HCT116 (cell line): ENCODE data around the gene FLCN. TPM values are rescaled to one million over a fixed set of nuclear protein-coding genes. Genes with fewer than 3 reads are reported as not detected.

Experiments
- ATAC-seq: fragments of 200-7000 bp; cut with Tn5 transposase; 2 replicates; pipeline ENCODE4 v1.9.1; 2020; ENCODE audit warnings: mild to moderate bottlenecking, moderate library complexity
- BruUV-seq: library from RNA; stranded (reverse); fragments of 400-500 nt; replicated peaks from 2 replicates; lab custom pipeline; 2021; lab: Mats Ljungman, UMichigan
- CTCF ChIA-PET: fragments of 300-600 bp; sonication (Branson Sonifier 250); formaldehyde crosslinking; loops from one replicate; lab custom pipeline; 2021; ENCODE audit warnings: antibody characterized with exemption; lab: Charles Lee
- POLR2A ChIA-PET: fragments of 300-600, 350-600 bp; sonication (Branson Sonifier 250); formaldehyde crosslinking; loops from one replicate; lab custom pipeline; 2021; ENCODE audit warnings: antibody characterized with exemption; lab: Charles Lee
- RAD21 ChIA-PET, 2 experiments: fragments of 300-600 bp; sonication (Branson Sonifier 250); formaldehyde crosslinking; loops; one replicate each; lab custom pipeline; 2023; ENCODE audit warnings: low total read pairs in 2 of 2; ENCODE audit not compliant: uncharacterized antibody in 2 of 2, unreplicated experiment in 2 of 2, low non-redundant PET in 1 of 2; lab: Charles Lee
- DNase-seq: peaks from one replicate; pipeline ENCODE4 v3.0.0-alpha.2; 2010; ENCODE audit warnings: low read depth, low spot score
- H2AFZ ChIP-seq: fragments of 200-600 bp; shearing (Covaris generic), sonication (generic); 2 replicates; pipeline ENCODE4 v1.6.1; 2017; ENCODE audit warnings: low read depth, mixed run types, mixed read lengths, antibody characterized with exemption, low read length; ENCODE audit not compliant: poor library complexity, severe bottlenecking
- H3K27ac ChIP-seq: 2 replicates; pipeline ENCODE4 v1.5.1; 2012; ENCODE audit warnings: low read depth, low read length
- H3K27me3 ChIP-seq: fragments of 200-600 bp; sonication (generic); 2 replicates; pipeline ENCODE4 v1.6.1; 2016; ENCODE audit warnings: mixed run types, low read length, mixed read lengths; ENCODE audit not compliant: insufficient read depth
- H3K36me3 ChIP-seq, 2 experiments: fragments of 200-500 bp in 1 of 2; fragments of 200-600 bp in 1 of 2; sonication (Bioruptor generic) in 1 of 2; sonication (generic) in 1 of 2; 2 replicates each; pipeline versions ENCODE4 v1.5.1 to v1.6.1; 2014 to 2016; ENCODE audit warnings: low read length in 2 of 2, inconsistent platforms in 1 of 2, mixed read lengths in 1 of 2, mixed run types in 1 of 2; ENCODE audit not compliant: insufficient read depth in 2 of 2, control insufficient read depth in 1 of 2
- H3K4me1 ChIP-seq, 2 experiments: fragments of 200-600 bp in 1 of 2; sonication (generic) in 1 of 2; 2 replicates each; pipeline versions ENCODE4 v1.5.1 to v1.6.1; 2012 to 2017; ENCODE audit warnings: low read length in 2 of 2, inconsistent platforms in 1 of 2, mild to moderate bottlenecking in 1 of 2, mixed read lengths in 1 of 2, mixed run types in 1 of 2, moderate library complexity in 1 of 2; ENCODE audit not compliant: insufficient read depth in 2 of 2, control insufficient read depth in 1 of 2
- H3K4me2 ChIP-seq: fragments of 200-600 bp; sonication (generic); 2 replicates; pipeline ENCODE4 v1.6.1; 2017; ENCODE audit warnings: mixed run types, low read length, mixed read lengths
- H3K4me3 ChIP-seq, 2 experiments: fragments of 200-600 bp in 1 of 2; sonication (generic) in 1 of 2; replicated peaks in 1 of 2; 2 replicates each; pipeline ENCODE4 v1.5.1; 2011 to 2016; ENCODE audit warnings: low read length in 2 of 2, control low read depth in 1 of 2, low read depth in 1 of 2, mild to moderate bottlenecking in 1 of 2, mixed read lengths in 1 of 2, mixed run types in 1 of 2
- H3K79me2 ChIP-seq: fragments of 200-600 bp; sonication (generic); 2 replicates; pipeline ENCODE4 v1.6.1; 2017; ENCODE audit warnings: mild to moderate bottlenecking, mixed run types, low read length, moderate library complexity, mixed read lengths; ENCODE audit not compliant: insufficient read depth
- H3K9ac ChIP-seq: fragments of 200-600 bp; sonication (generic); 2 replicates; pipeline ENCODE4 v1.6.1; 2016; ENCODE audit warnings: low read length, mixed read lengths
- H3K9me2 ChIP-seq: fragments of 200-600 bp; sonication (generic), shearing (Covaris generic); 2 replicates; pipeline ENCODE4 v1.6.1; 2017; ENCODE audit warnings: mixed run types, mild to moderate bottlenecking, moderate library complexity; ENCODE audit not compliant: insufficient read depth
- H3K9me3 ChIP-seq, 2 experiments: fragments of 200-500 bp in 1 of 2; fragments of 200-600 bp in 1 of 2; sonication (Bioruptor generic) in 1 of 2; sonication (generic) in 1 of 2; 2 replicates each; pipeline ENCODE4 v1.6.1; 2014 to 2017; ENCODE audit warnings: low read length in 2 of 2, mixed read lengths in 2 of 2, inconsistent platforms in 1 of 2, low read depth in 1 of 2, mild to moderate bottlenecking in 1 of 2, mixed run types in 1 of 2, moderate library complexity in 1 of 2; ENCODE audit not compliant: control insufficient read depth in 1 of 2, insufficient read depth in 1 of 2
- H4K20me1 ChIP-seq: fragments of 200-600 bp; sonication (generic), shearing (Covaris generic); 2 replicates; pipeline ENCODE4 v1.6.1; 2017; ENCODE audit warnings: mixed run types, mild to moderate bottlenecking, moderate library complexity; ENCODE audit not compliant: insufficient read depth
- CTCF ChIP-seq, 3 experiments: fragments of 200-600 bp in 1 of 3; sonication (generic) in 1 of 3; IDR thresholded peaks in 2 of 3; conservative IDR thresholded peaks in 1 of 3; 2 replicates each; pipeline ENCODE4 v1.5.1; 2012 to 2017; ENCODE audit warnings: low read depth in 2 of 3, low read length in 2 of 3, antibody characterized with exemption in 1 of 3, borderline replicate concordance in 1 of 3, control low read depth in 1 of 3, mild to moderate bottlenecking in 1 of 3, mixed read lengths in 1 of 3, mixed run types in 1 of 3, moderate library complexity in 1 of 3; ENCODE audit not compliant: insufficient read depth in 1 of 3
- EGR1 ChIP-seq: IDR thresholded peaks from 2 replicates; pipeline ENCODE4 v1.6.1; 2012; ENCODE audit warnings: low read depth
- ELF1 ChIP-seq: IDR thresholded peaks from 2 replicates; pipeline ENCODE4 v1.6.1; 2012; ENCODE audit warnings: low read depth, borderline replicate concordance
- EZH2 ChIP-seq: fragments of 200-600 bp; sonication (generic); IDR thresholded peaks from 2 replicates; pipeline ENCODE4 v1.6.1; 2017; ENCODE audit warnings: antibody characterized with exemption, mixed run types
- JUND ChIP-seq: IDR thresholded peaks from 2 replicates; pipeline ENCODE4 v1.6.1; 2012
- MAX ChIP-seq: IDR thresholded peaks from 2 replicates; pipeline ENCODE4 v1.6.1; 2012
- POLR2A ChIP-seq: IDR thresholded peaks from 2 replicates; pipeline ENCODE4 v1.7.0; 2011; ENCODE audit warnings: borderline replicate concordance; ENCODE audit not compliant: insufficient read depth, insufficient read length; ENCODE audit errors: extremely low read depth
- POLR2AphosphoS5 ChIP-seq: IDR thresholded peaks from 2 replicates; pipeline ENCODE4 v1.6.1; 2011; ENCODE audit warnings: mild to moderate bottlenecking, low read depth, low read length, moderate library complexity
- YY1 ChIP-seq: IDR thresholded peaks from 2 replicates; pipeline ENCODE4 v1.6.1; 2011; ENCODE audit warnings: low read length, low read depth, moderate library complexity, mild to moderate bottlenecking; ENCODE audit not compliant: insufficient replicate concordance; ENCODE audit errors: extremely low read depth
- ZBTB33 ChIP-seq: IDR thresholded peaks from 2 replicates; pipeline ENCODE4 v1.6.1; 2011; ENCODE audit warnings: mild to moderate bottlenecking, low read length, moderate library complexity; ENCODE audit not compliant: insufficient replicate concordance; ENCODE audit errors: extremely low read depth
- ZFX ChIP-seq: fragments of 450-650 bp; IDR thresholded peaks from 2 replicates; pipeline ENCODE4 v1.6.1; 2017
- intact Hi-C: fragments of 100-400 bp; cut with micrococcal nuclease; formaldehyde crosslinking; loops from 2 replicates; pipeline ENCODE4 v1.10.0; 2022
- total RNA-seq: library from RNA; stranded (reverse); gene quantifications from one replicate; pipeline ENCODE4 v1.2.1, GENCODE V29; 2021; ENCODE audit not compliant: unreplicated experiment

The FLCN gene
- total RNA-seq, 1 experiment from 2014 or later, result 23.7 TPM

GRCh38 chr17:17216776-17217175, 20.2 kb downstream of the FLCN start:
- Histone ChIP-seq H3K27me3 (no peaks in the 10 kb centered on the region), H4K20me1 (no peaks in the 10 kb centered on the region), H3K9me3 (no peaks in the 10 kb centered on the region), H3K79me2 (no peaks in the 10 kb centered on the region), H3K36me3 (peaks cover 6 to 37% of the 10 kb centered on the region in 2 experiments; a peak in 3 of 4 replicates), H3K4me3 (no peak overlapping the region), H3K4me2 (no peak overlapping the region), H3K4me1 (no peaks in the 10 kb centered on the region), H3K27ac (no peak overlapping the region), H2AFZ (no peak overlapping the region), H3K9ac (no peak overlapping the region), H3K9me2 (no peaks in the 10 kb centered on the region)
- TF ChIP-seq YY1, result no peak
- no peak for TF ChIP-seq EZH2
- TF ChIP-seq CTCF (IDR thresholded peaks at IDR 0.05 in 2 of 3, conservative IDR thresholded peaks at IDR 0.05 in 1 of 3; ENCODE audit: borderline replicate concordance in 1 of 3, insufficient read depth in 1 of 3, low read depth in 2 of 3, low read length in 2 of 3), result peak in 2 of 3 experiments; percentile 18 to 23; a peak in 2 of 6 replicates
- no peak for TF ChIP-seq EGR1
- DNase-seq, result no peak
- CTCF ChIA-PET, result no interaction called here
- ATAC-seq, result peak; percentile 59; the same call in 1 of the 2 replicates
- intact Hi-C loops, result no loop called here
- POLR2A ChIA-PET, result no interaction called here
- RAD21 ChIA-PET, result no interaction called here
- BruUV-seq, result no TSS peak

GRCh38 chr17:17216236-17216635, 20.7 kb downstream of the FLCN start:
- ChIA-PET CTCF (no interaction called here), POLR2A (no interaction called here), RAD21 (no interaction called here)
- TF ChIP-seq MAX, result no peak
- no peak for TF ChIP-seq ZFX
- no peak for TF ChIP-seq ZBTB33
- TF ChIP-seq JUND, result no peak
- no peak for TF ChIP-seq POLR2AphosphoS5
- no peak for TF ChIP-seq ELF1
- TF ChIP-seq POLR2A, result no peak
- TF ChIP-seq EGR1, result no peak
- Histone ChIP-seq H3K27ac (no peak overlapping the region), H3K9me3 (no peaks in the 10 kb centered on the region), H3K4me1 (no peaks in the 10 kb centered on the region), H3K79me2 (no peaks in the 10 kb centered on the region), H3K36me3 (peaks cover 6 to 34% of the 10 kb centered on the region in 2 experiments; a peak in 3 of 4 replicates), H3K9me2 (no peaks in the 10 kb centered on the region), H3K27me3 (no peaks in the 10 kb centered on the region), H3K4me2 (no peak overlapping the region), H4K20me1 (no peaks in the 10 kb centered on the region), H2AFZ (no peak overlapping the region), H3K4me3 (no peak overlapping the region), H3K9ac (no peak overlapping the region)
- BruUV-seq, result no TSS peak
- ATAC-seq, result no peak
- intact Hi-C loops, result no loop called here
- no peak for DNase-seq
